GM12873 (cell line): ENCODE results near the gene PPP1R12C.

Experiments used
- CTCF ChIP-seq: IDR thresholded peaks from 2 replicates; pipeline ENCODE4 v1.5.1; 2012; ENCODE audit warnings: low read depth, mild to moderate bottlenecking, moderate library complexity, low read length, control low read depth; ENCODE audit not compliant: insufficient read depth; ENCODE audit errors: missing control alignments

The PPP1R12C gene

GRCh38 chr19:55083004-55083850 is 34.2 kb downstream of the PPP1R12C start:
- TF ChIP-seq CTCF, result no peak

- TF ChIP-seq CTCF, result no peak
These were observed 35.2 kb downstream of the PPP1R12C start for GRCh38 chr19:55082020-55082851.

GRCh38 chr19:55081770-55082019 is 35.7 kb downstream of the PPP1R12C start:
- no peak for TF ChIP-seq CTCF

- TF ChIP-seq CTCF, result no peak
These were observed 36.3 kb downstream of the PPP1R12C start for GRCh38 chr19:55080968-55081769.

GRCh38 chr19:55080121-55080967 is 37.1 kb downstream of the PPP1R12C start:
- TF ChIP-seq CTCF, result no peak

GRCh38 chr19:55079400-55080038 is 37.9 kb downstream of the PPP1R12C start:
- TF ChIP-seq CTCF, result no peak
